ENCODE measurements around the gene GCK.

DNA sequence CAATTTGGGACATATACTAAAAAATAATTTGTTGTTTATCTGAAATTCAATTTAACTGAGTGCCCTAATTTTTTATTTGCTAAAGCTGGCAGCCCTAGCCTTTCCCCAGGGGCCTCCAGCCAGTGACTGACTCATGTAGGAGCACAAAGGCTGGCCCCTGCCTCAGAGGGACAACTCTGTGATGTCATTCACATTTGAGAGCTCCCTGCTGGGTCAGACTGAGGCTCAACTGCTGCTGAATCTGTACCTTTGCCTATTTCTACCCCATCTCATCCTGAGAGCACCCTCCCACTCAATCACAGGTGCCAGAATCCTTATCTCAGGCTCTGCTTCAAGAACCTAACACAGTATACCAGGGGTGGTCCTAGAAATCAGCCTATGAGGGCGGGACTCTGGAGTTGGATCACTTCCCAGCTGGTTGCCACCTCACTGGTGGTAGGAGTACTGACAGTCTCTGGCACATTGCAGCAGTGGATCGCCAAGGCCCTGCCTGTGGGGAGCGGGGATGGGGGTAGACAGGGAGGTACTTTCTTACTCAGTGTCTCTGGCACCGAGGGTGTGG, 11.6 kb downstream of the GCK start:
- TF ChIP-seq, protein P1, sequence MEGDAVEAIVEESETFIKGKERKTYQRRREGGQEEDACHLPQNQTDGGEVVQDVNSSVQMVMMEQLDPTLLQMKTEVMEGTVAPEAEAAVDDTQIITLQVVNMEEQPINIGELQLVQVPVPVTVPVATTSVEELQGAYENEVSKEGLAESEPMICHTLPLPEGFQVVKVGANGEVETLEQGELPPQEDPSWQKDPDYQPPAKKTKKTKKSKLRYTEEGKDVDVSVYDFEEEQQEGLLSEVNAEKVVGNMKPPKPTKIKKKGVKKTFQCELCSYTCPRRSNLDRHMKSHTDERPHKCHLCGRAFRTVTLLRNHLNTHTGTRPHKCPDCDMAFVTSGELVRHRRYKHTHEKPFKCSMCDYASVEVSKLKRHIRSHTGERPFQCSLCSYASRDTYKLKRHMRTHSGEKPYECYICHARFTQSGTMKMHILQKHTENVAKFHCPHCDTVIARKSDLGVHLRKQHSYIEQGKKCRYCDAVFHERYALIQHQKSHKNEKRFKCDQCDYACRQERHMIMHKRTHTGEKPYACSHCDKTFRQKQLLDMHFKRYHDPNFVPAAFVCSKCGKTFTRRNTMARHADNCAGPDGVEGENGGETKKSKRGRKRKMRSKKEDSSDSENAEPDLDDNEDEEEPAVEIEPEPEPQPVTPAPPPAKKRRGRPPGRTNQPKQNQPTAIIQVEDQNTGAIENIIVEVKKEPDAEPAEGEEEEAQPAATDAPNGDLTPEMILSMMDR (IDR thresholded peaks at IDR 0.05), result no peak
- no peak for TF ChIP-seq POLR2A (IDR thresholded peaks at IDR 0.05)
